ENCODE data around the gene BMERB1.
A peak's percentile ranks its signal among the peaks of the same experiment; 100 is the strongest.
"Not testable (repeated sequence)": the region's sequence is repeated elsewhere in the genome, so short reads cannot be mapped to it uniquely, and the experiment has no call there.

Gene BMERB1

GRCh38 chr16:15529673-15530072 is 95.3 kb downstream of the BMERB1 start:
- DNase-seq = no peak

GRCh38 chr16:15530085-15530484 is 95.7 kb downstream of the BMERB1 start:
- no peak for DNase-seq

DNA sequence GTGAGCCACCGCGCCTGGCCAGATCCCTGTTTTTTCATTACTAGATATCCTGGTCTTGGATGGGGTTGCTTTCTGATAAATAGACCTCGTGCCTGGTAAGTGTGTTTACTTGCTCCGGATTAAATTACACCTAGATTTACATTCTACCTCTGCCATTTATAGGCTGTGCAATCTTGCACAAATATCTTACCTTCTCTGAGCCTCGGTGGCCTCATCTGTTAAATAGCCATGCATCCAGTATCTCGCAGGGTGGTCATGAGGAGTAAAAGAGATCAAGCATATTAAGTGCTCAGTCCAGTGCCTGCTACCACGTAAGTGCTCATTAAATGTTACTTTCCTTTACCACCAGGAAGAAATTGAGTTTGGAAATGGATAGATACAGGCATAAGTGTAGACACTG is 98.4 kb downstream of the BMERB1 start:
- DNase-seq = no peak

GRCh38 chr16:15533386-15533785 is 99.0 kb downstream of the BMERB1 start:
- no peak for DNase-seq

DNA sequence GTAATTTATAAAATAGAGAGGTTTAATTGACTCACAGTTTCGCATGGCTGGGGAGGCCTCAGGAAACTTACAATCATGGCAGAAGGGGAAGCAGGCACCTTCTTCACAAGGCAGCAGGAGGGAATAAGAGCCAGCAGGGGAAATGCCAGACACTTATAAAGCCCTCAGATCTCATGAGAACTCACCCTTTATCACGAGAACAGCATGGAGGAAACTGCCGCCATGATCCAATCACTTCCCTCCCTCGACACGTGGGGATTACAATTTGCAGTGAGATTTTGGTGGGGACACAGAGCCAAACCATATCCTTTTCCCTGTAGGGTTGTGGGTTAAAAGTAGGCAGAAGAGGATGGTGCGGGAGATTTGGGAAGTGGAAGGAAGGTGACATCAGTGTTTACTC is 101.4 kb downstream of the BMERB1 start:
- DNase-seq = no peak

GRCh38 chr16:15536843-15537242 is 102.5 kb downstream of the BMERB1 start:
- no peak for DNase-seq

DNA sequence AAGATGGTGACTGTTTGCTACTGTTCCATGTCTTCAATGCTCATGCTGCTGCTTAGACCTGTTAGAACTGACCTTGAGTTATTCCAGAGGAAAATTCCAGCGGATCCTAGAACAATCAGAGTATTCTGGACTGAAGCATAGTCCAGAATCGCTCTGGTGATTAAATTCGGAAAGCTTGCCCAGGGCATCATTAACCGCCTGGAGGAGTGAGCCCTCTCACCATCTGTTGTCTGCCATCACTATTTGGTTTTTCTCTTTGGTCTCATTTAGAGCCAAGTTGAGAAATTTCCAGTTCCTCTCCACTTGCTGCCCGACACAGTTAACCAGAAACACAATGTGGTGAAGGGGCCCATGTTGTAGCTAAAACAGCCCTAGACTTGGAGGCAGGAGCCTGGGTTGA is 104.1 kb downstream of the BMERB1 start:
- DNase-seq = no peak

DNA sequence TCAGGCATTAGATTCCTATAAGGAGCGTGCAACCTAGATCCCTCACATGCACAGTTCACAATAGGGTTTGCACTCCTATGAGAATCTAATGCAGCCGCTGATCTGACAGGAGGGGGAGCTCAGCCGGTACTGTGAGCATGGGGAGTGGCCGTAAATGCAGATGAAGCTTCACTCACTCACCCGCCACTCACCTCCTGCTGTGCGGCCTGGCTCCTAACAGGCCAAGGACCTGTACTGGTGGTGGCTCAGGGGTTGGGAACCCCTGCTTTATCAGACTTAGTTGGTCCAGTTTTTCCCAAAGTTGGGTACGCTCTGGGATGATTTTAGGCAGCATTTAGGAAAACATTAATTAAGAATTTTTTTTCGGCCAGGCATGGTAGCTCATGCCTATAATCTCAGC is 104.8 kb downstream of the BMERB1 start:
- DNase-seq = no peak

GRCh38 chr16:15542261-15542660 is 107.9 kb downstream of the BMERB1 start:
- DNase-seq = no peak

DNA sequence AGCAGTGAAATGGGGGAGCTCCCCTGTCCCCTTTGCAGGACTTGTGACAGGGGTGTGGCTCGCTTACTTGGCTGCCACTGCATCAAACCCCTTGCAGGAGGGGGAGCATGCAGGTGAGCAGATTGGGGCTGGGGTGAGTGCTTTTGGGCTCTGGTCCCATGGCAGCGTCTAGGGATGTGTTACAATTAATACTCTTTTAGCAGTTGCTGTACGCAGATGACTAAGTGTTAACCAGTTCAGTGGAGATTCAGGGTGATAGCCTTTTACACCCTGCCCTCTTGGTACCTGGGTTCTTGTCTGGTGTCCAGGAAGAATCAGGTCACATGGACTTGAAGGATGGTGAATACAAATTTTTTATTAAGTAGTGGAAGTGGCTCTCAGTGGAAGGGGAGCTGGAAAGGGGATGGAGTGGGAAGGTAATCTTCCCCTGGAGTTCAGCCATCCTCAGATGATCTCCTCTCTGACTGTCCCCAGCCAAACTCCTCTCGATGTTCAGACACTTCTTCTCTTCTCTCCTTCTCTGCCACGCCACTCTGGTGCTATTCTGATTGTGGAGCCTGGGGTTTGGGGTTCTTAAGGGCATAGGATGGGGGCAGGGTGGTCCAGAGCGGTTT is 108.5 kb downstream of the BMERB1 start:
- DNase-seq = peak in 1 of 2 donors; percentile 8

- DNase-seq = no peak
Observed at GRCh38 chr16:15544405-15544804, 110.0 kb downstream of the BMERB1 start.

DNA sequence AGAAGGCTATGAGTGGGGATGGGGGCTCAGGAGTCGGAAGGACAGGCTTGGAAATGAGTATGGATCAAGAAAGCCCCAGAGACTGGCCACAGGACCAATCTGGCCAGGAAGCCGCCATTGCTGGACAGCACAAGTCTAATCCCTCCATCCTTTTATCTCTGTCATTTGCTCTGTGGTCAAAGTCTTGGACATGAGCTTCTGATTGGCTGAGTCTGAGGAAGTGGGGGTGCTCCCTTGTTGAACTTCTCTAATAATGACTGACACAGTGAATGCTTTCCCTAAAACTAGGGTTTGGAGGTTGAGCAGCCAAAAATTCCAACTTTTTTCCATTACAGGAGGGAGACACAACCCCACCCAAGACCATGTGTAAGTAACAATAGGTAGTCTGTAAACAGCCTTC is 111.2 kb downstream of the BMERB1 start:
- no peak for DNase-seq

DNA sequence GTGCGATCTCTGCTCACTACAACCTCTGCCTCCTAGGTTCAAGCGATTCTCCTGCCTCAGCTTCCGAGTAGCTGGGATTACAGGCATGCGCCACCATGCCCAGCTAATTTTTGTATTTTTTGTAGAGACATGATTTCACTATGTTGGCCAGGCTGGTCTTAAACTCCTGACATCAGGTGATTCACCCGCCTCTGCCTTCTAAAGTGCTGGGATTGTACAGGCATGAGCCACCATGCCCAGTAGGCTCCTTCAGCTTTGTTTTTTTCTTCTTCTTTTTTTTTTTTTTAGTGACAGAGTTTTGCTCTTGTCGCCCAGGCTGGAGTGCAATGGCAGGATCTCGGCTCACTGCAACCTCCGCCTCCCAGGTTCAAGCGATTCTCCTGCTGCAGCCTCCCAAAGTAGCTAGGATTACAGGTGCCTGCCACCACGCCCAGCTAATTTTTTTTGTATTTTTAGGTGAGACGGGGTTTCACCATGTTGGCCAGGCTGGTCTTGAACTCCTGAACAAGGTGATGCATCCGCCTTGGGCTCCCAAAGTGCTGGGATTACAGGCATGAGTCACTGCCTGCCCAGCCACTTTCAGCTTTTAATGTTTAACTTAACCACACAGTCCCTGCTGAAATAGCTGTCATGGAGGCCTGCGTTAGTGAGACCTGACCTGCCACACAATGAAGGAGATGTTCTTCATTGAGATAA is 112.8 kb downstream of the BMERB1 start:
- DNase-seq = not testable (repeated sequence)

DNA sequence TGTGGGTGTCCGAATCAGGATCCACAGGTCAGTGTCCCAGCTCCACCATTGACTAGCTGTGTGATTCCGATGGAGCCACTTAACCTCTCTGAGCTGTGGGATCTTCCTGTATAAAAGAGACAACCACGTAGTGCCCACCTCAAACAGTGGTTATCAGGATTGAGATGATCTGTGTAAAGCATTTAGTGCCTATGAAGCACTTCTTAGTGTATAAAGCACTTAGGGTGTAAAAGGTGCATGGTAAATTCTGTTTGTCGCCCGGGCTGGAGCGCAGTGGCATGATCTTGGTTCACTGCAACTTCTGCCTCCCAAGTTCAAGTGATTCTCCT is 113.3 kb downstream of the BMERB1 start:
- DNase-seq = no peak

DNA sequence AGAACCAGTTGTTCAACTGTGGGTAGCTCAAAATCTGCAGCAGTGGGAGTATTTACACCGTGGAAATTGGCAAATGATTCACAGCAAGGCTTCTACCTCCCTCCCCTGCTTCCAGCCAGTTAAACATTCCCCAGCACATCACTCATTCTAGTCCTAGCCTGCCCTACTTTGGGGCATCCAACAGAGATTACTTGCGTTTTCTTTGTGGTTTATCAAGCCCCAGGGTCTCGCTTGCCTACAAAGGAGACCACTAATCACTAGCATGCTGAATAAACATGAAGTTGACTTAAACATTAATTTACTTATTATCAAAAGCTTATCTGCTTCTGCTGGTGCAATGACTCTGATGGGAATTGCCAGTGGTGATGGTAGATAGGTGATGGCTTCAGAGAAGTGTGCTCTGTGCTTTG is 114.1 kb downstream of the BMERB1 start:
- DNase-seq = no peak

GRCh38 chr16:15552507-15552906 is 118.1 kb downstream of the BMERB1 start:
- no peak for DNase-seq

DNA sequence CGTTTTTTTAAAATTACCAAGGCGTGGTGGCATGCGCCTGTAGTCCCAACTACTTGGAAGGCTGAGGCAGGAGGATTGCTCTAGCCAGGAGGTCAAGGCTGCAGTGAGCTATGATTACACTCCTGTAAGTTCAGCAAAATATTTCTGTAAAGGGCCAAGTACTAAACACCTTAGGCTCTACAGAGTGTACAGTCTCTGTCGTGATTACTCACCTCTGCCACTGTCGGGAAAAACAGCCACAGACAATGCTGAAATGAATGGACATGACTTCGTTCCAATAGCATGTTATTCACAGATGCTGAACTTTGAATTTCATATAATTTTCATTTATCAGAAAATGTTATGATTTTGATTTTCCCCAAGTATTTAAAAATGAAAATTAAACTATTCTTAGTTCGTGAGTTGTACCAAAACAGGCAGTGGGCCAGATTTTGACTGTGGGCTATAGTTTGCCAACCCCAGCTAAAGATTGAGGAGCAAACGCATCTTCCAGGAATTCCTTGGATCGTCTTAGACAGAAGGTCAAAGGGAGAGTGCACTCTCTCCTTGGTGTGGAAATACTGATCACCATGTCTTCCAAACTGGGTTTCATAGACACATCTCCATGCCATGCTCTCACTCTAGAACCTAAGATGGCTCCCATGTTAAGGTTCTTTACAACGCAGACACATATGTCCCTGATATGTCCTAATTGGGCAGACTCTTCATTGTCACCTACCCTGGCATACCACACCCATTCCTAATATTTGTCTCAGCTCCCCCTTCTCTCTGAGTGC is 119.1 kb downstream of the BMERB1 start:
- no peak for DNase-seq

DNA sequence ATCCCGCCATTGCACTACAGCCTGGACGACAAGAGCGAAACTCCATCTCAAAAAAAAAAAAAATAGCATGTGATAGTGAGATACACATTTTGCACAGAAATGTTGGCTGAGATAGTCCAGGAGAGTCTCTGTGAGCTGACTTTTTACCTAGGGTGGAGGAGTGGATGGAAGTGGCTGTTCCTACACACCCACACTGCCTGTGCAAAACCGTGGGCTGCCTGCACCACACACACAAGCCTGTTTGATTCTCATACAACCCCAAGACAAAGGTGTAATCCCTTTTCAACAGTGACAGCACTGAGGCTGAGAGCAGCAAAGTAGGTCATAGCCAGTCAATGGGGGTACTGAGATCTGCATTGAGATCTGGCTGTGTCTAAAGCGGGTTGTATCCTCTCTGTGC is 121.7 kb downstream of the BMERB1 start:
- DNase-seq = no peak

GRCh38 chr16:15557258-15557657 is 122.9 kb downstream of the BMERB1 start:
- DNase-seq = no peak

DNA sequence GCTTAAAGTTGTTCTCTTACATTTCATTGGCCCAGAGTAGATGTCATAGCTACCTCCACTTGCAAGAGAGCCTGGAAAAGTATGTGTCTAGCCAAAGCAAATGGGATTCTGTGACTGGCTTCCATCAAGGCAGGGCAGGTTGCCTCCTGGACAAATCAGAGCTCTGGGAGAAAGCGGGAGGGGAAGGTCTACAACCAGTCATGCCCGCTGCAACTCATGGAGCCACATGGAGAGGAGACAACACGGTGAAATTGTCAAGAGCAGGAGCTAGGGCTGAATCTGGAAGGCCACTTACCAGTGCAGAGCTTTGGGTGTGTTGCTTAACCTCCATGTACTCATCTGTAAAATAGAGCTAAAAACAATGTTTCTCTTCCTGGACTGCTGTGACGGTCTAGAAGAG is 124.8 kb downstream of the BMERB1 start:
- no peak for DNase-seq

- DNase-seq = no peak
Observed at GRCh38 chr16:15564604-15565339, 130.4 kb downstream of the BMERB1 start.

- no peak for DNase-seq
Observed at GRCh38 chr16:15566095-15566494, 131.7 kb downstream of the BMERB1 start.

- DNase-seq = no peak
Observed at GRCh38 chr16:15567823-15568222, 133.4 kb downstream of the BMERB1 start.

DNA sequence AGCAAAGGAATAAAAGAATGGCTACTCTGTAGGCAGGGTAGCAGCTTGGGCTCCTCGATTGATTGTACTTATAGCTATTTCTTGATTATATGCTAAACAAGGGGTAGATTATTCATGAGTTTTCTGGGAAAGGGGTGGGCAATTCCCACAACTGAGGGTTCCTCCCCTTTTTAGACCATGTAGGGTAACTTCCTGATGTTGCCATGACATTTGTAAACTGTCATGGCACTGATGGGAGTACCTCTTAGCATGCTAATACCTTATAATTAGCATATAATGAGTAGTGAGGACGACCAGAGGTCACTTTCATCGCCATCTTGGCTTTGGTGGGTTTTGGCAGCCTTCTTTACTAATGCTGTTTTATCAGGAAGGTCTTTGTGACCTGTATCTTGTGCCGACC is 136.3 kb downstream of the BMERB1 start:
- DNase-seq = not testable (repeated sequence)

Measured in CD4-positive, alpha-beta T cell treated with Interleukin-4 for 1 hour (primary cell).